Mesendoderm (in vitro differentiated cells): ENCODE measurements around the gene GABRD.

Experiments
- DNase-seq: peaks from one replicate; pipeline ENCODE4 v3.0.0; 2013
- H2AK5ac ChIP-seq: 2 replicates; pipeline ENCODE4 v1.6.1; 2013; ENCODE audit warnings: low read length, inconsistent platforms
- H2BK120ac ChIP-seq: 2 replicates; pipeline ENCODE4 v1.6.1; 2013; ENCODE audit warnings: low read depth, mild to moderate bottlenecking, low read length, moderate library complexity, mixed read lengths
- H2BK15ac ChIP-seq: replicated peaks from 2 replicates; pipeline ENCODE4 v1.6.1; 2013; ENCODE audit warnings: low read depth, mild to moderate bottlenecking, moderate library complexity
- H2BK5ac ChIP-seq: 2 replicates; pipeline ENCODE4 v1.6.1; 2013; ENCODE audit warnings: low read length, inconsistent platforms
- H3K18ac ChIP-seq: 2 replicates; pipeline ENCODE4 v1.6.1; 2013; ENCODE audit warnings: mild to moderate bottlenecking, low read length, mixed read lengths
- H3K23ac ChIP-seq: one replicate; pipeline ENCODE4 v1.6.1; 2013; ENCODE audit warnings: low read length
- H3K27ac ChIP-seq: 2 replicates; pipeline ENCODE4 v1.5.1; 2013; ENCODE audit warnings: low read depth, mild to moderate bottlenecking, inconsistent platforms, low read length, moderate library complexity
- H3K27me3 ChIP-seq: 2 replicates; pipeline ENCODE4 v1.6.1; 2013; ENCODE audit warnings: low read length, control low read depth, mild to moderate bottlenecking, inconsistent platforms; ENCODE audit not compliant: insufficient read depth, poor library complexity
- H3K36me3 ChIP-seq: 2 replicates; pipeline ENCODE4 v1.6.1; 2013; ENCODE audit warnings: low read length, inconsistent platforms; ENCODE audit not compliant: control insufficient read depth, insufficient read depth
- H3K4ac ChIP-seq: one replicate; pipeline ENCODE4 v1.6.1; 2013; ENCODE audit warnings: low read depth, mild to moderate bottlenecking, low read length, moderate library complexity
- H3K4me1 ChIP-seq: 2 replicates; pipeline ENCODE4 v1.6.1; 2013; ENCODE audit warnings: low read depth, low read length, inconsistent platforms; ENCODE audit not compliant: control insufficient read depth
- H3K4me2 ChIP-seq: 2 replicates; pipeline ENCODE4 v1.6.1; 2013; ENCODE audit warnings: low read length
- H3K4me3 ChIP-seq: 2 replicates; pipeline ENCODE4 v1.5.1; 2013; ENCODE audit warnings: mild to moderate bottlenecking, low read length
- H3K56ac ChIP-seq: one replicate; pipeline ENCODE4 v1.6.1; 2013; ENCODE audit warnings: low read length
- H3K79me1 ChIP-seq: 2 replicates; pipeline ENCODE4 v1.6.1; 2013; ENCODE audit warnings: low read length, inconsistent platforms
- H3K79me2 ChIP-seq: 2 replicates; pipeline ENCODE4 v1.6.1; 2013; ENCODE audit warnings: mild to moderate bottlenecking, low read length; ENCODE audit not compliant: control insufficient read depth, insufficient read depth
- H3K9ac ChIP-seq: 2 replicates; pipeline ENCODE4 v1.6.1; 2013; ENCODE audit warnings: low read length, inconsistent platforms
- H4K5ac ChIP-seq: one replicate; pipeline ENCODE4 v1.6.1; 2013; ENCODE audit warnings: low read length
- H4K8ac ChIP-seq: one replicate; pipeline ENCODE4 v1.6.1; 2013; ENCODE audit warnings: low read depth, mild to moderate bottlenecking, control low read depth, low read length, moderate library complexity
- whole genome bisulfite sequencing: extraction: QIAGEN DNeasy Blood & Tissue Kit; methylation state at CpG from one replicate; pipeline ENCODE4 v1.1.7; 2013; ENCODE audit warnings: low lambda C conversion rate, missing lambda C conversion rate; ENCODE audit not compliant: insufficient coverage; ENCODE audit errors: extremely low coverage; 5-methylcytosine and 5-hydroxymethylcytosine counted together

GABRD gene

GRCh38 chr1:2050461-2050792, 31.3 kb downstream of the GABRD start:
- H3K79me1 ChIP-seq, result peaks cover 2% of the 10 kb centered on the region
- H2AK5ac ChIP-seq, result no peak overlapping the region
- H3K9ac ChIP-seq, result peak overlapping the region; percentile 82
- no peak overlapping the region for H3K4ac ChIP-seq
- no peak overlapping the region for H3K27ac ChIP-seq
- peak; percentile 31 for DNase-seq
- H3K79me2 ChIP-seq, result peaks cover 2% of the 10 kb centered on the region
- H2BK15ac ChIP-seq, result no peak overlapping the region
- H3K4me3 ChIP-seq, result peak overlapping the region; percentile 66
- no peak overlapping the region for H2BK120ac ChIP-seq
- H2BK5ac ChIP-seq, result no peak overlapping the region
- no peak overlapping the region for H3K4me2 ChIP-seq
- no peak overlapping the region for H3K23ac ChIP-seq
- H3K18ac ChIP-seq, result peak overlapping the region; percentile 80
- H3K27me3 ChIP-seq, result no peaks in the 10 kb centered on the region
- no peaks in the 10 kb centered on the region for H3K36me3 ChIP-seq
- peak overlapping the region; percentile 89 for H3K56ac ChIP-seq
- no peak overlapping the region for H4K5ac ChIP-seq
- no peaks in the 10 kb centered on the region for H3K4me1 ChIP-seq
- no peak overlapping the region for H4K8ac ChIP-seq
- no CpG with 5 or more reads among the region's 51 CpGs for WGBS

GRCh38 chr1:2050793-2051682, 31.9 kb downstream of the GABRD start:
- H3K27me3 ChIP-seq, result no peaks in the 10 kb centered on the region
- no CpG with 5 or more reads among the region's 84 CpGs for WGBS

GRCh38 chr1:2052054-2052679, 33.0 kb downstream of the GABRD start:
- H3K4me2 ChIP-seq, result no peak overlapping the region
- H4K5ac ChIP-seq, result no peak overlapping the region
- H3K27me3 ChIP-seq, result no peaks in the 10 kb centered on the region
- no peak overlapping the region for H3K4me3 ChIP-seq
- H3K23ac ChIP-seq, result no peak overlapping the region
- H3K18ac ChIP-seq, result no peak overlapping the region
- peaks cover 2% of the 10 kb centered on the region for H3K79me1 ChIP-seq
- H2BK5ac ChIP-seq, result no peak overlapping the region
- no peaks in the 10 kb centered on the region for H3K36me3 ChIP-seq
- H3K4me1 ChIP-seq, result no peaks in the 10 kb centered on the region
- H3K27ac ChIP-seq, result no peak overlapping the region
- no peak overlapping the region for H2AK5ac ChIP-seq
- no peak for DNase-seq
- no peak overlapping the region for H4K8ac ChIP-seq
- WGBS, result no CpG with 5 or more reads among the region's 16 CpGs
- H3K79me2 ChIP-seq, result peaks cover 2% of the 10 kb centered on the region
- no peak overlapping the region for H2BK15ac ChIP-seq
- peak overlapping the region; percentile 49 for H3K56ac ChIP-seq
- no peak overlapping the region for H3K9ac ChIP-seq
- H2BK120ac ChIP-seq, result no peak overlapping the region
- no peak overlapping the region for H3K4ac ChIP-seq

More at GRCh38 chr1:2050793-2051682, 31.9 kb downstream of the GABRD start:
- Histone ChIP-seq H3K56ac (peak overlapping the region; percentile 89), H3K4ac (no peak overlapping the region), H3K4me2 (peak overlapping the region; percentile 64), H2BK15ac (no peak overlapping the region), H2BK5ac (no peak overlapping the region), H3K4me3 (peak overlapping the region; percentile 66), H3K18ac (no peak overlapping the region), H3K9ac (peak overlapping the region; percentile 82), H3K23ac (no peak overlapping the region), H3K79me2 (peaks cover 2% of the 10 kb centered on the region), H3K36me3 (no peaks in the 10 kb centered on the region), H2BK120ac (no peak overlapping the region), H4K8ac (no peak overlapping the region), H3K4me1 (no peaks in the 10 kb centered on the region), H4K5ac (no peak overlapping the region), H3K79me1 (peaks cover 2% of the 10 kb centered on the region), H2AK5ac (no peak overlapping the region), H3K27ac (no peak overlapping the region)
- DNase-seq, result peak; percentile 33

GRCh38 chr1:2052756-2053155, 33.6 kb downstream of the GABRD start:
- Histone ChIP-seq H2BK5ac (no peak overlapping the region), H2BK120ac (no peak overlapping the region), H3K56ac (no peak overlapping the region), H3K4me3 (no peak overlapping the region), H3K4me2 (no peak overlapping the region), H4K8ac (no peak overlapping the region), H3K18ac (no peak overlapping the region), H2BK15ac (no peak overlapping the region), H3K79me1 (peaks cover 2% of the 10 kb centered on the region), H3K23ac (no peak overlapping the region), H3K27ac (no peak overlapping the region), H3K36me3 (no peaks in the 10 kb centered on the region), H3K79me2 (peaks cover 2% of the 10 kb centered on the region), H3K9ac (no peak overlapping the region), H3K27me3 (no peaks in the 10 kb centered on the region), H4K5ac (no peak overlapping the region), H3K4ac (no peak overlapping the region), H3K4me1 (no peaks in the 10 kb centered on the region), H2AK5ac (no peak overlapping the region)
- WGBS, result no CpG with 5 or more reads among the region's 10 CpGs
- no peak for DNase-seq

GRCh38 chr1:2053217-2053616, 34.1 kb downstream of the GABRD start:
- Histone ChIP-seq H3K79me2 (peaks cover 2% of the 10 kb centered on the region), H2BK120ac (no peak overlapping the region), H3K4me1 (no peaks in the 10 kb centered on the region)

More at GRCh38 chr1:2053217-2053616, 34.1 kb downstream of the GABRD start:
- Histone ChIP-seq H2BK15ac (no peak overlapping the region), H3K27ac (no peak overlapping the region), H3K4me2 (no peak overlapping the region), H4K5ac (no peak overlapping the region), H4K8ac (no peak overlapping the region), H2BK5ac (no peak overlapping the region), H3K9ac (no peak overlapping the region), H3K27me3 (no peaks in the 10 kb centered on the region), H3K56ac (no peak overlapping the region), H3K18ac (no peak overlapping the region), H3K79me1 (peaks cover 2% of the 10 kb centered on the region), H2AK5ac (no peak overlapping the region), H3K4me3 (no peak overlapping the region), H3K4ac (no peak overlapping the region), H3K36me3 (no peaks in the 10 kb centered on the region), H3K23ac (no peak overlapping the region)
- no peak for DNase-seq
- no CpG with 5 or more reads among the region's 17 CpGs for WGBS
